Measurements from ENCODE around the gene ODAD3. TPM values are rescaled to one million over a fixed set of nuclear protein-coding genes. Genes with fewer than 3 reads are reported as not detected.

Gene ODAD3
- total and polyA plus RNA-seq, 2 of the 13 experiments (the other 11 are each of a cell fraction or from before 2014, with no cell fraction given) = 0.04 to 0.08 TPM

GRCh38 chr19:11390933-11391680, 43.8 kb downstream of the ODAD3 start:
- H3K4me1 ChIP-seq (ENCODE audit: insufficient read depth, low read length) = peaks cover 26% of the 10 kb centered on the region
- H3K4me3 ChIP-seq (replicated peaks in 1 of 3; ENCODE audit: insufficient read depth in 1 of 3, low read depth in 2 of 3, low read length in 3 of 3) = no peak overlapping the region
- in situ Hi-C loops (cut with HindIII; ENCODE audit: extremely low pct_ligation_motif_present, low pct_unique_long_range_greater_than_20kb) = no loop called here
- intact Hi-C loops (cut with micrococcal nuclease; ENCODE audit: unreplicated experiment) = no loop called here
- no peak overlapping the region for H2AFZ ChIP-seq (ENCODE audit: low read length)
- no peaks in the 10 kb centered on the region for H4K20me1 ChIP-seq (ENCODE audit: insufficient read depth, low read length)
- H3K9ac ChIP-seq (ENCODE audit: insufficient read depth, low read depth, low read length) = no peak overlapping the region
- no peak overlapping the region for H3K27ac ChIP-seq (ENCODE audit: extremely low read length, insufficient read depth, low read length)
- DNase-seq (ENCODE audit: low spot score) (no peak), ATAC-seq (no peak), FAIRE-seq (no peak)
- no peaks in the 10 kb centered on the region for H3K9me3 ChIP-seq (ENCODE audit: low read length)
- H3K4me2 ChIP-seq (ENCODE audit: low read depth, low read length) = no peak overlapping the region
- no peaks in the 10 kb centered on the region for H3K36me3 ChIP-seq (replicated peaks in 1 of 2; ENCODE audit: control insufficient read depth in 1 of 2, insufficient read depth in 2 of 2, low read length in 2 of 2)
- 33% methylated on average over 4 of the region's 4 CpGs for WGBS (ENCODE audit: low lambda C conversion rate)
- H3K27me3 ChIP-seq (ENCODE audit: control insufficient read depth in 1 of 2, insufficient read depth in 2 of 2, low read length in 2 of 2) = no peaks in the 10 kb centered on the region
- ChIA-PET CTCF (ENCODE audit: low intra/inter-chr PET ratio, low total read pairs) (no interaction called here), POLR2A (interaction anchor here (1.2 to 1.4 kb wide), 2 partner anchors 10 to 16 kb away, joined by 3 to 6 read pairs; no protein-coding TSS in a partner anchor)
- BruUV-seq (replicated peaks) = no TSS peak
- no peaks in the 10 kb centered on the region for H3K79me2 ChIP-seq (ENCODE audit: insufficient read depth, low read length)
- TF ChIP-seq LRRFIP1 (CRISPR knock-in tag; conservative IDR thresholded peaks at IDR 0.05) = no peak
- no peak for TF ChIP-seq MIER2 (CRISPR knock-in tag; IDR thresholded peaks at IDR 0.05)
- no peak for TF ChIP-seq SOX5 (CRISPR knock-in tag; IDR thresholded peaks at IDR 0.05; ENCODE audit: borderline replicate concordance)
- peak; percentile 98 for TF ChIP-seq ZNF329 (CRISPR knock-in tag; IDR thresholded peaks at IDR 0.05; ENCODE audit: low read depth)
- no peak for TF ChIP-seq ZBTB21 (CRISPR knock-in tag; IDR thresholded peaks at IDR 0.05)
- TF ChIP-seq HNF4A (CRISPR knock-in tag; IDR thresholded peaks at IDR 0.05) = no peak
- no peak for TF ChIP-seq ZNF512B (CRISPR knock-in tag; IDR thresholded peaks at IDR 0.05; ENCODE audit: borderline replicate concordance)
- no peak for TF ChIP-seq HOXA5 (CRISPR knock-in tag; IDR thresholded peaks at IDR 0.05)
- peak; percentile 95; the same call in 1 of the 2 replicates for TF ChIP-seq ZNF383 (CRISPR knock-in tag; IDR thresholded peaks at IDR 0.05; ENCODE audit: borderline replicate concordance)
- TF ChIP-seq MTA3 (CRISPR knock-in tag; IDR thresholded peaks at IDR 0.05) = no peak
- no peak for TF ChIP-seq FOXM1 (CRISPR knock-in tag; IDR thresholded peaks at IDR 0.05)
- TF ChIP-seq PRDM15 (CRISPR knock-in tag; IDR thresholded peaks at IDR 0.05) = peak; percentile 96
- TF ChIP-seq ZNF124 (CRISPR knock-in tag; IDR thresholded peaks at IDR 0.05) = no peak
